HTERT RPE-1 (cell line): Measurements from ENCODE around the gene PRSS27.

ENCODE experiments used
- in situ Hi-C: fragments of 300-500 bp; cut with MboI; formaldehyde crosslinking; loops from 4 replicates; pipeline ENCODE4 v1.14.3; 2020; ENCODE audit warnings: low sequenced_read_pairs

Gene PRSS27

GRCh38 chr16:2752035-2752849 is 32.2 kb upstream of the PRSS27 start, which contains the start of gene SRRM2:
SRRM2 (plus strand) TSS chr16:2752638; CDS start chr16:2756365, 3,727 bp downstream.
- in situ Hi-C loops: no loop called here

GRCh38 chr16:2751577-2752034 is 31.6 kb upstream of the PRSS27 start:
- in situ Hi-C loops: no loop called here

- in situ Hi-C loops: no loop called here
Measured at GRCh38 chr16:2749936-2750335, 29.9 kb upstream of the PRSS27 start.

GRCh38 chr16:2749476-2749875 is 29.5 kb upstream of the PRSS27 start:
- in situ Hi-C loops: no loop called here

GRCh38 chr16:2748757-2749455 is 28.9 kb upstream of the PRSS27 start:
- in situ Hi-C loops: no loop called here

GRCh38 chr16:2745961-2746360 is 25.9 kb upstream of the PRSS27 start:
- in situ Hi-C loops: no loop called here

- in situ Hi-C loops: no loop called here
Measured at GRCh38 chr16:2745116-2745890, 25.3 kb upstream of the PRSS27 start.

- in situ Hi-C loops: no loop called here
Measured at GRCh38 chr16:2744711-2745110, 24.7 kb upstream of the PRSS27 start.

GRCh38 chr16:2743007-2743810 is 23.2 kb upstream of the PRSS27 start:
- in situ Hi-C loops: no loop called here

GRCh38 chr16:2742323-2743006 is 22.4 kb upstream of the PRSS27 start:
- in situ Hi-C loops: no loop called here

- in situ Hi-C loops: no loop called here
Measured at GRCh38 chr16:2741168-2741567, 21.1 kb upstream of the PRSS27 start.

- in situ Hi-C loops: no loop called here
Measured at GRCh38 chr16:2740476-2740875, 20.5 kb upstream of the PRSS27 start.

- in situ Hi-C loops: no loop called here
Measured at GRCh38 chr16:2739625-2740430, 19.8 kb upstream of the PRSS27 start.

GRCh38 chr16:2738615-2739014 is 18.6 kb upstream of the PRSS27 start:
- in situ Hi-C loops: no loop called here

GRCh38 chr16:2737895-2738418 is 17.9 kb upstream of the PRSS27 start:
- in situ Hi-C loops: no loop called here

GRCh38 chr16:2737238-2737605 is 17.2 kb upstream of the PRSS27 start:
- in situ Hi-C loops: no loop called here

- in situ Hi-C loops: no loop called here
Measured at GRCh38 chr16:2736476-2737237, 16.6 kb upstream of the PRSS27 start.

GRCh38 chr16:2734844-2735515 is 15.0 kb upstream of the PRSS27 start:
- in situ Hi-C loops: no loop called here
